Hepatic stellate cell (primary cell): ENCODE results near the gene CCDC116.
"Not testable (repeated sequence)": the region's sequence is repeated elsewhere in the genome, so short reads cannot be mapped to it uniquely, and the experiment has no call there.

ENCODE experiments used
- DNase-seq: peaks from one replicate; pipeline ENCODE4 v3.0.0; 2011; ENCODE audit warnings: low spot score

Gene CCDC116

GRCh38 chr22:21652547-21653545 lies 20.3 kb downstream of the CCDC116 start:
- DNase-seq: no peak

GRCh38 chr22:21657020-21657359 lies 24.4 kb downstream of the CCDC116 start:
- DNase-seq: no peak

GRCh38 chr22:21657360-21658032 lies 24.9 kb downstream of the CCDC116 start:
- peak; percentile 85 for DNase-seq

GRCh38 chr22:21659864-21660525 lies 27.4 kb downstream of the CCDC116 start:
- no peak for DNase-seq

- DNase-seq: no peak
Observed at GRCh38 chr22:21660904-21661303, 28.3 kb downstream of the CCDC116 start.

GRCh38 chr22:21661991-21662390 lies 29.4 kb downstream of the CCDC116 start:
- no peak for DNase-seq

- no peak for DNase-seq
Observed at GRCh38 chr22:21663738-21664137, 31.2 kb downstream of the CCDC116 start.

GRCh38 chr22:21665047-21665851 lies 32.7 kb downstream of the CCDC116 start:
- DNase-seq: no peak

GRCh38 chr22:21666786-21667185 lies 34.2 kb downstream of the CCDC116 start:
- no peak for DNase-seq

- no peak for DNase-seq
Observed at GRCh38 chr22:21669026-21669425, 36.5 kb downstream of the CCDC116 start.

GRCh38 chr22:21672107-21672629 lies 39.6 kb downstream of the CCDC116 start:
- DNase-seq: no peak

GRCh38 chr22:21673534-21674321 lies 41.2 kb downstream of the CCDC116 start:
- no peak for DNase-seq

GRCh38 chr22:21674638-21675245 lies 42.2 kb downstream of the CCDC116 start:
- no peak for DNase-seq

- DNase-seq: no peak
Observed at GRCh38 chr22:21677606-21678443, 45.3 kb downstream of the CCDC116 start.

GRCh38 chr22:21678842-21679241 lies 46.3 kb downstream of the CCDC116 start:
- not testable (repeated sequence) for DNase-seq

GRCh38 chr22:21679383-21679782 lies 46.8 kb downstream of the CCDC116 start:
- DNase-seq: no peak

- no peak for DNase-seq
Observed at GRCh38 chr22:21680830-21681565, 48.4 kb downstream of the CCDC116 start.

GRCh38 chr22:21681566-21682370 lies 49.2 kb downstream of the CCDC116 start:
- DNase-seq: no peak
